A673 (cell line): ENCODE measurements around the gene SPTA1. TPM values are rescaled to one million over a fixed set of nuclear protein-coding genes. Genes with fewer than 3 reads are reported as not detected.

Source experiments
- BruUV-seq: library from RNA; stranded (reverse); fragments of 400-500 nt; replicated peaks from 2 replicates; lab custom pipeline; 2021; lab: Mats Ljungman, UMichigan
- CTCF ChIA-PET: fragments of 300-600 bp; sonication (Branson Sonifier 250); formaldehyde crosslinking; loops from one replicate; lab custom pipeline; 2022; ENCODE audit warnings: antibody characterized with exemption; lab: Charles Lee
- POLR2A ChIA-PET: fragments of 300-600 bp; sonication (Branson Sonifier 250); formaldehyde crosslinking; loops from one replicate; lab custom pipeline; 2022; ENCODE audit warnings: antibody characterized with exemption; ENCODE audit not compliant: low non-redundant PET; lab: Charles Lee
- DNase-seq: peaks from one replicate; pipeline ENCODE4 v3.0.0-alpha.2; 2015; ENCODE audit warnings: low spot score
- H3K27ac ChIP-seq: fragments of 200-600 bp; sonication (generic); 2 replicates; pipeline ENCODE4 v1.5.1; 2016; ENCODE audit warnings: mixed run types, low read depth, mild to moderate bottlenecking, mixed read lengths, antibody characterized with exemption, low read length; ENCODE audit not compliant: poor library complexity, severe bottlenecking
- H3K27me3 ChIP-seq: fragments of 200-600 bp; sonication (generic); replicated peaks from 2 replicates; pipeline ENCODE4 v1.6.1; 2017; ENCODE audit warnings: mixed run types, low read depth, mild to moderate bottlenecking, mixed read lengths, antibody characterized with exemption, low read length; ENCODE audit not compliant: insufficient read depth, poor library complexity
- H3K36me3 ChIP-seq: fragments of 200-600 bp; sonication (generic); 2 replicates; pipeline ENCODE4 v1.6.1; 2016; ENCODE audit warnings: mixed run types, mild to moderate bottlenecking, mixed read lengths, antibody characterized with exemption, low read length; ENCODE audit not compliant: insufficient read depth, poor library complexity, severe bottlenecking
- H3K4me1 ChIP-seq: fragments of 200-600 bp; sonication (generic); 2 replicates; pipeline ENCODE4 v1.6.1; 2017; ENCODE audit warnings: mixed run types, mild to moderate bottlenecking, mixed read lengths, antibody characterized with exemption, low read length; ENCODE audit not compliant: insufficient read depth, poor library complexity, severe bottlenecking
- H3K4me3 ChIP-seq: fragments of 200-600 bp; sonication (generic); 2 replicates; pipeline ENCODE4 v1.5.1; 2016; ENCODE audit warnings: low read depth, mixed run types, mild to moderate bottlenecking, mixed read lengths, low read length; ENCODE audit not compliant: poor library complexity, severe bottlenecking
- H3K9me3 ChIP-seq: fragments of 200-600 bp; sonication (generic); 2 replicates; pipeline ENCODE4 v1.6.1; 2016; ENCODE audit warnings: mixed run types, low read depth, mild to moderate bottlenecking, mixed read lengths, antibody characterized with exemption, low read length; ENCODE audit not compliant: poor library complexity, severe bottlenecking
- EZH2 ChIP-seq: fragments of 200-600 bp; sonication (generic); IDR thresholded peaks from 2 replicates; pipeline ENCODE4 v1.6.1; 2017; ENCODE audit warnings: borderline replicate concordance, low read depth, mild to moderate bottlenecking, mixed read lengths, antibody characterized with exemption, low read length; ENCODE audit not compliant: poor library complexity, severe bottlenecking
- intact Hi-C: fragments of 100-400 bp; cut with micrococcal nuclease; formaldehyde crosslinking; loops from one replicate; pipeline ENCODE4 v1.10.0; 2022; ENCODE audit not compliant: unreplicated experiment
- total RNA-seq: library from RNA; stranded (reverse); gene quantifications from 2 replicates; pipeline ENCODE4 v1.2.3, GENCODE V29; 2021
- TF ChIP-seq, protein P1 (sequence below): fragments of 300-800, 200-600 bp; sonication (generic); conservative IDR thresholded peaks from 2 replicates; pipeline ENCODE4 v1.5.1; 2017; ENCODE audit warnings: low read depth, mild to moderate bottlenecking, antibody characterized with exemption, low read length, moderate library complexity, mixed read lengths

The SPTA1 gene
- total RNA-seq, 1 experiment from 2014 or later, result not detected

DNA sequence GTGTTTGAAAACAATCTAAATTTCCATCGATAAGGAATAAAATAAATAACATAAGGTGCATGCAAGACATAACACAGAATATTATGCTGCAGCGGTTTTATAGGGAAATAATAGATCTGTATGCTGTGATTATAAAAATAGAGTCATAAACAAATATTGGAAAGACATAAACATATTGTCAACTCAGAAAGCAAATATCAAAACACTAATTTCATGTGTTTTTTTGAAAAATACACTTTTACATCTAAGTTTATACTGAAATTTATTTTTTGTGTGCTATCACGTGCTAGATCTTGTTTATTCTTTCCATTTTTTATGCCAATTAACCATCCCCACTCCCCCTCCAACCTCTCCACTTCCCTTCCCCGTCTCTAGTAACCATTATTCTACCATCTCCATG lies 24.6 kb upstream of the SPTA1 start:
- no TSS peak for BruUV-seq

DNA sequence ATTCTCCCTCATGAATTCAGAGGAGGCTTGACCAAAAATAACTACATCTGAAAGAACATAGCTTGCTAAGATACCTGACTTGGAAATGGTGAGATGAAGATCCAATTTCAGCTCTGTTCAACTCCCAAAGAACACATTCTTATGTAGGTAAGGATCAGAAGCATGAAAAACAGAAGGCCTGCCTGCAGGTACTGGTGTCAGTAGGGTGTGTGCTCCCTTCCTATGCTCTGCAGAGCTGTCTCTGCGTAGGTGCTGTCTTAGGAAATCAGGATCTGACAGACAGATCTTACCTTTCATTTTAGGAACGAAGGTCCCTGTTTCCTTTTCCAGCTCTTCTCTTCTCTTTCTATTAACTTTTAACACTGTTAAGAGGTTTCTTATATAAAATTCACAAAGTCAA lies 19.6 kb upstream of the SPTA1 start:
- Histone ChIP-seq H3K27me3 (peaks cover 6% of the 10 kb centered on the region), H3K4me3 (no peak overlapping the region), H3K36me3 (no peaks in the 10 kb centered on the region), H3K27ac (no peak overlapping the region), H3K9me3 (no peaks in the 10 kb centered on the region), H3K4me1 (no peaks in the 10 kb centered on the region)
- DNase-seq, result no peak
- BruUV-seq, result no TSS peak
- intact Hi-C loops, result loop anchor here (10.0 kb wide), 1 partner anchor 61 kb away; no protein-coding TSS in a partner anchor
- ChIA-PET CTCF (no interaction called here), POLR2A (no interaction called here)
- TF ChIP-seq, protein P1, sequence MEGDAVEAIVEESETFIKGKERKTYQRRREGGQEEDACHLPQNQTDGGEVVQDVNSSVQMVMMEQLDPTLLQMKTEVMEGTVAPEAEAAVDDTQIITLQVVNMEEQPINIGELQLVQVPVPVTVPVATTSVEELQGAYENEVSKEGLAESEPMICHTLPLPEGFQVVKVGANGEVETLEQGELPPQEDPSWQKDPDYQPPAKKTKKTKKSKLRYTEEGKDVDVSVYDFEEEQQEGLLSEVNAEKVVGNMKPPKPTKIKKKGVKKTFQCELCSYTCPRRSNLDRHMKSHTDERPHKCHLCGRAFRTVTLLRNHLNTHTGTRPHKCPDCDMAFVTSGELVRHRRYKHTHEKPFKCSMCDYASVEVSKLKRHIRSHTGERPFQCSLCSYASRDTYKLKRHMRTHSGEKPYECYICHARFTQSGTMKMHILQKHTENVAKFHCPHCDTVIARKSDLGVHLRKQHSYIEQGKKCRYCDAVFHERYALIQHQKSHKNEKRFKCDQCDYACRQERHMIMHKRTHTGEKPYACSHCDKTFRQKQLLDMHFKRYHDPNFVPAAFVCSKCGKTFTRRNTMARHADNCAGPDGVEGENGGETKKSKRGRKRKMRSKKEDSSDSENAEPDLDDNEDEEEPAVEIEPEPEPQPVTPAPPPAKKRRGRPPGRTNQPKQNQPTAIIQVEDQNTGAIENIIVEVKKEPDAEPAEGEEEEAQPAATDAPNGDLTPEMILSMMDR, result no peak
- TF ChIP-seq EZH2, result no peak

More for the DNA sequence above, 24.6 kb upstream of the SPTA1 start:
- CTCF ChIA-PET, result no interaction called here
- intact Hi-C loops, result no loop called here
- TF ChIP-seq EZH2, result no peak
- Histone ChIP-seq H3K4me1 (no peaks in the 10 kb centered on the region), H3K9me3 (no peaks in the 10 kb centered on the region), H3K27me3 (peaks cover 41% of the 10 kb centered on the region), H3K27ac (no peak overlapping the region), H3K4me3 (no peak overlapping the region), H3K36me3 (no peaks in the 10 kb centered on the region)
- POLR2A ChIA-PET, result no interaction called here
- no peak for DNase-seq

DNA sequence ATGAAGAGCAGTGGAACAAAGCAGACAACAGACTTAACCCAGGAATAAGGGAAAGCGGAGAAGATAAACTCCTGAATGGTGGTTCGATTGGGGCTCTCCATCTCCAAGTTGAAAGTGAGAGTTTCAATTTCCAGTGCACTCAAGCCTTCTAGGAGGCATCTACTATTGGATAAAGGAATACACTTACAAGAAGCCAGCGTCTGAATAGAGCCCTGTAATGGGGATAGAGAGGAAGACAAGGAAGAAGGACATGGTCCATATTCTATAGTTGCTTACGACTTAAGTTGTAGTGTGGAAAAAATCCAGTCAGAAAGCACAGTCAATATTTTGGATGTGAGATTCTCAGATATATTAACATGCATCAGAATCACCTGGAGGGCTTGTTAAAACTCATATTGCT lies 14.0 kb upstream of the SPTA1 start, which contains the start of gene OR6K2:
Gene OR6K2 (minus strand): TSS at position 101 of the 400 bp plus-strand sequence. CDS start 0 bp downstream, at position 101.
- TF ChIP-seq EZH2, result no peak
- TF ChIP-seq, protein P1, result no peak
- CTCF ChIA-PET, result no interaction called here
- DNase-seq, result no peak
- no TSS peak for BruUV-seq
- H3K36me3 ChIP-seq, result no peaks in the 10 kb centered on the region
- POLR2A ChIA-PET, result no interaction called here
- no peak within 1 kb of the TSS for H3K27ac ChIP-seq
- intact Hi-C loops, result loop anchor here (10.0 kb wide), 1 partner anchor 56 kb away; no protein-coding TSS in a partner anchor
- no peaks in the 10 kb centered on the region for H3K27me3 ChIP-seq
- H3K4me3 ChIP-seq, result no peak within 1 kb of the TSS
- no peaks in the 10 kb centered on the region for H3K4me1 ChIP-seq
- no peaks in the 10 kb centered on the region for H3K9me3 ChIP-seq

DNA sequence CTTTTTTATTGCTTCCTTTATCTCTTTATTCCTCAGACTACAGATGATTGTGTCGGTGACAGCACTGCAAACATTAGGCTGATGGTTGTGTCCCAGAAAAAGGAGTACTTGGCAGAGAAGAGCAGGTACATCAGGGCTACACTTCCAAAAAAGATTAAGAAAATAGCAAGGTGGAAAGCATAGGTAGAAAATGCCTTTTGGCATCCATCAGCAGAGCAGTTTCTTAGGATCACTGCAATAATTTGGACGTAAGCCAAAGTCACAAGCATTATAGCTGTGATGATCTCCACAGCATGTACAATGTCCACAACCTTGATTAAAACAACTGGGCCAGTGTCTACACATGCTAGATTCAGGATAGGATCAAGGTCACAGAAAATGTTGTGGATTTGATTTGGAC lies 8.1 kb upstream of the SPTA1 start:
- intact Hi-C loops, result no loop called here
- POLR2A ChIA-PET, result no interaction called here
- Histone ChIP-seq H3K4me1 (no peaks in the 10 kb centered on the region), H3K9me3 (no peaks in the 10 kb centered on the region), H3K4me3 (no peak overlapping the region), H3K27ac (no peak overlapping the region), H3K27me3 (no peaks in the 10 kb centered on the region), H3K36me3 (no peaks in the 10 kb centered on the region)
- CTCF ChIA-PET, result no interaction called here
- no peak for DNase-seq
- no TSS peak for BruUV-seq
- TF ChIP-seq EZH2, result no peak
- TF ChIP-seq, protein P1, result no peak
